Activated T-helper 1 cell treated with anti-CD3 and anti-CD28 coated beads, Interleukin-2, amount 50 U/mL, for 16 hours (primary cell): ENCODE data around the gene CHST13.
"Not testable (repeated sequence)": the region's sequence is repeated elsewhere in the genome, so short reads cannot be mapped to it uniquely, and the experiment has no call there.

ENCODE experiments used
- DNase-seq, 2 donors: peaks; one replicate each; pipeline ENCODE4 v3.0.0-alpha.2; 2020; ENCODE audit warnings: low read depth in 1 of 2, low spot score in 1 of 2

CHST13 gene

GRCh38 chr3:126582311-126582710, 58.4 kb downstream of the CHST13 start:
- DNase-seq, result no peak

GRCh38 chr3:126591515-126591914, 67.6 kb downstream of the CHST13 start:
- not testable (repeated sequence) for DNase-seq
